ENCODE results near the gene GPS1.

The GPS1 gene

GRCh38 chr17:82047379-82047778 is 4.3 kb upstream of the GPS1 start:
- no peak for DNase-seq

- no peak for DNase-seq
These were observed 3.7 kb upstream of the GPS1 start for GRCh38 chr17:82047914-82048570.

GRCh38 chr17:82048571-82048971 is 3.1 kb upstream of the GPS1 start:
- no peak for DNase-seq

GRCh38 chr17:82049106-82049505 is 2.6 kb upstream of the GPS1 start:
- no peak for DNase-seq

- no peak for DNase-seq
These were observed 2.2 kb upstream of the GPS1 start for GRCh38 chr17:82049521-82049971.

- no peak for DNase-seq
These were observed 1.4 kb upstream of the GPS1 start for GRCh38 chr17:82050152-82050760.

- no peak for DNase-seq
These were observed 697 bp upstream of the GPS1 start for GRCh38 chr17:82050761-82051641.

- no peak for DNase-seq
These were observed 951 bp downstream of the GPS1 start for GRCh38 chr17:82052638-82053059.

- no peak for DNase-seq
These were observed 1.4 kb downstream of the GPS1 start for GRCh38 chr17:82053130-82053529.

GRCh38 chr17:82053556-82054263 is 2.0 kb downstream of the GPS1 start:
- no peak for DNase-seq

- DNase-seq: no peak
These were observed 2.8 kb downstream of the GPS1 start for GRCh38 chr17:82054351-82055022.

GRCh38 chr17:82055023-82055964 is 3.6 kb downstream of the GPS1 start:
- DNase-seq: no peak

- DNase-seq: no peak
These were observed 4.4 kb downstream of the GPS1 start for GRCh38 chr17:82055965-82056728.

- DNase-seq: no peak
These were observed 5.3 kb downstream of the GPS1 start for GRCh38 chr17:82056729-82057621.

- no peak for DNase-seq
These were observed 6.6 kb downstream of the GPS1 start for GRCh38 chr17:82058230-82058854.

- DNase-seq: no peak
These were observed 7.2 kb downstream of the GPS1 start for GRCh38 chr17:82058855-82059249.

GRCh38 chr17:82059272-82060000 is 7.7 kb downstream of the GPS1 start:
- DNase-seq: no peak

GRCh38 chr17:82060001-82060380 is 8.3 kb downstream of the GPS1 start:
- DNase-seq: no peak
